Cardiac atrium fibroblast (primary cell): Measurements from ENCODE around the gene CREBL2. TPM values are rescaled to one million over a fixed set of nuclear protein-coding genes. Genes with fewer than 3 reads are reported as not detected.

Source experiments
- total RNA-seq: library from RNA; depleted of rRNA; stranded (reverse); fragments of >200 nt; gene quantifications from 2 replicates; pipeline ENCODE4 v1.2.3, GENCODE V29; 2015

The CREBL2 gene
- total RNA-seq = 23.1 and 30.3 TPM in 2 replicates

GRCh38 chr12:12611512-12612306, at the start of gene CREBL2:
TSS of gene CREBL2 (plus strand) at chr12:12611876. CDS start at chr12:12612173, 297 bp downstream.

GRCh38 chr12:12562585-12563261, 49.0 kb upstream of the CREBL2 start, which contains the start of gene DUSP16:
TSS of gene DUSP16 (minus strand) at chr12:12562863. CDS start at chr12:12521098, 41,765 bp downstream.

Other genes starting within 250 kb of the CREBL2 start
- gene DUSP16, start 49.0 kb upstream of the CREBL2 start, total RNA-seq = 3.2 and 3.6 TPM in 2 replicates
- 0.18 TPM in 1 of 2 replicates, not detected in the other for gene GPR19, start 84.3 kb downstream of the CREBL2 start, total RNA-seq
- gene CDKN1B, start 105.5 kb downstream of the CREBL2 start, total RNA-seq = 28.7 and 38.5 TPM in 2 replicates
- 2.0 and 3.2 TPM in 2 replicates for gene APOLD1, start 173.8 kb downstream of the CREBL2 start, total RNA-seq
- gene DDX47, start 201.5 kb downstream of the CREBL2 start, total RNA-seq = 48.2 and 73.9 TPM in 2 replicates